Activated CD8-positive, alpha-beta T cell treated with anti-CD3 and anti-CD28 coated beads for 36 hours (primary cell): ENCODE data around the gene HIVEP1. TPM values are rescaled to one million over a fixed set of nuclear protein-coding genes. Genes with fewer than 3 reads are reported as not detected.
A peak's percentile ranks its signal among the peaks of the same experiment; 100 is the strongest.

Experiments used
- ATAC-seq: fragments of 200-7000 bp; cut with Tn5 transposase; one replicate; pipeline ENCODE4 v1.10.0; 2021; ENCODE audit warnings: mild to moderate bottlenecking, moderate library complexity
- CTCF ChIA-PET: fragments of 350-600 bp; sonication (Branson Sonifier 250); formaldehyde crosslinking; loops from one replicate; lab custom pipeline; 2021; ENCODE audit warnings: antibody characterized with exemption; lab: Charles Lee
- POLR2A ChIA-PET: fragments of 350-600 bp; sonication (Branson Sonifier 250); formaldehyde crosslinking; loops from one replicate; lab custom pipeline; 2021; ENCODE audit warnings: antibody characterized with exemption; lab: Charles Lee
- DNase-seq: peaks from one replicate; pipeline ENCODE4 v3.0.0-alpha.2; 2020
- H3K27ac Mint-ChIP-seq: one replicate; pipeline ENCODE4 v1.8.0; 2021; ENCODE audit warnings: mild to moderate bottlenecking, mixed read lengths
- H3K27me3 Mint-ChIP-seq: one replicate; pipeline ENCODE4 v1.8.0; 2021; ENCODE audit warnings: mixed read lengths
- H3K36me3 Mint-ChIP-seq: one replicate; pipeline ENCODE4 v1.8.0; 2021; ENCODE audit warnings: low read depth, mixed read lengths
- H3K4me1 Mint-ChIP-seq: one replicate; pipeline ENCODE4 v1.8.0; 2021; ENCODE audit warnings: low read depth, mixed read lengths
- H3K4me3 Mint-ChIP-seq: one replicate; pipeline ENCODE4 v1.8.0; 2021; ENCODE audit warnings: mild to moderate bottlenecking, moderate library complexity, mixed read lengths
- H3K9me3 Mint-ChIP-seq: one replicate; pipeline ENCODE4 v1.8.0; 2021; ENCODE audit warnings: mixed read lengths
- CTCF ChIP-seq: fragments of 200-600 bp; IDR thresholded peaks from one replicate; pipeline ENCODE4 v1.8.0; 2022; ENCODE audit warnings: antibody characterized with exemption, mild to moderate bottlenecking
- intact Hi-C: fragments of 100-400 bp; cut with micrococcal nuclease; formaldehyde crosslinking; loops from one replicate; pipeline ENCODE4 v1.10.0; 2022
- total RNA-seq, 2 experiments: library from RNA; stranded (reverse); gene quantifications; one replicate each; pipeline ENCODE4 v1.2.3, GENCODE V29; 2021

HIVEP1 gene
- total RNA-seq, 2 experiments from 2014 or later = 38.5 to 41.3 TPM

- POLR2A ChIA-PET = no interaction called here
- H3K4me1 Mint-ChIP-seq = peaks cover 60% of the 10 kb centered on the region
- ATAC-seq = peak; percentile 5
- H3K4me3 Mint-ChIP-seq = no peak overlapping the region
- H3K36me3 Mint-ChIP-seq = peaks cover 61% of the 10 kb centered on the region
- DNase-seq = no peak
- intact Hi-C loops = no loop called here
- H3K9me3 Mint-ChIP-seq = peaks cover 13% of the 10 kb centered on the region
- no peaks in the 10 kb centered on the region for H3K27me3 Mint-ChIP-seq
- TF ChIP-seq CTCF = no peak
- H3K27ac Mint-ChIP-seq = peak overlapping the region; percentile 75
- CTCF ChIA-PET = no interaction called here
Observed at GRCh38 chr6:12114055-12114503, 102.0 kb downstream of the HIVEP1 start.

GRCh38 chr6:12115001-12115400 lies 102.9 kb downstream of the HIVEP1 start:
- peaks cover 60% of the 10 kb centered on the region for H3K4me1 Mint-ChIP-seq
- H3K27me3 Mint-ChIP-seq = no peaks in the 10 kb centered on the region
- ChIA-PET CTCF (no interaction called here), POLR2A (no interaction called here)
- intact Hi-C loops = no loop called here
- H3K36me3 Mint-ChIP-seq = peaks cover 61% of the 10 kb centered on the region
- DNase-seq (no peak), ATAC-seq (no peak)
- H3K27ac Mint-ChIP-seq = no peak overlapping the region
- peaks cover 13% of the 10 kb centered on the region for H3K9me3 Mint-ChIP-seq
- no peak overlapping the region for H3K4me3 Mint-ChIP-seq
- TF ChIP-seq CTCF = no peak

- POLR2A ChIA-PET = no interaction called here
- Mint-ChIP-seq H3K27me3 (no peaks in the 10 kb centered on the region), H3K4me3 (no peak overlapping the region), H3K9me3 (peaks cover 13% of the 10 kb centered on the region), H3K4me1 (peaks cover 59% of the 10 kb centered on the region), H3K36me3 (peaks cover 64% of the 10 kb centered on the region), H3K27ac (no peak overlapping the region)
- intact Hi-C loops = no loop called here
- CTCF ChIA-PET = no interaction called here
- ATAC-seq (no peak), DNase-seq (no peak)
- no peak for TF ChIP-seq CTCF
Observed at GRCh38 chr6:12115492-12115891, 103.4 kb downstream of the HIVEP1 start.

- no peak overlapping the region for H3K27ac Mint-ChIP-seq
- no peak for TF ChIP-seq CTCF
- ChIA-PET CTCF (interaction anchor here (1.8 kb wide), 1 partner anchor 173 kb away, joined by 6 read pairs; the partner anchor contains the start of gene EDN1), POLR2A (no interaction called here)
- peaks cover 54% of the 10 kb centered on the region for H3K4me1 Mint-ChIP-seq
- DNase-seq (no peak), ATAC-seq (no peak)
- intact Hi-C loops = no loop called here
- H3K4me3 Mint-ChIP-seq = no peak overlapping the region
- no peaks in the 10 kb centered on the region for H3K27me3 Mint-ChIP-seq
- H3K36me3 Mint-ChIP-seq = peaks cover 67% of the 10 kb centered on the region
- H3K9me3 Mint-ChIP-seq = peaks cover 13% of the 10 kb centered on the region
Observed at GRCh38 chr6:12116264-12116800, 104.2 kb downstream of the HIVEP1 start.

GRCh38 chr6:12116978-12117377 lies 104.9 kb downstream of the HIVEP1 start:
- peaks cover 71% of the 10 kb centered on the region for H3K36me3 Mint-ChIP-seq
- intact Hi-C loops = no loop called here

More at GRCh38 chr6:12116978-12117377, 104.9 kb downstream of the HIVEP1 start:
- H3K4me3 Mint-ChIP-seq = no peak overlapping the region
- CTCF ChIA-PET = interaction anchor here (1.8 kb wide), 1 partner anchor 173 kb away, joined by 6 read pairs; the partner anchor contains the start of gene EDN1
- H3K4me1 Mint-ChIP-seq = peaks cover 54% of the 10 kb centered on the region
- no peak for TF ChIP-seq CTCF
- DNase-seq = no peak
- H3K9me3 Mint-ChIP-seq = peaks cover 13% of the 10 kb centered on the region
- POLR2A ChIA-PET = no interaction called here
- no peak for ATAC-seq
- no peaks in the 10 kb centered on the region for H3K27me3 Mint-ChIP-seq
- no peak overlapping the region for H3K27ac Mint-ChIP-seq
